GM23338 (cell line): ENCODE results near the gene APBA2. TPM values are rescaled to one million over a fixed set of nuclear protein-coding genes. Genes with fewer than 3 reads are reported as not detected.

ENCODE experiments used
- ATAC-seq: fragments of 200-7000 bp; cut with Tn5 transposase; 3 replicates; pipeline ENCODE4 v1.9.1; 2020
- DNase-seq: peaks from one replicate; pipeline ENCODE4 v3.0.0-alpha.2; 2015; ENCODE audit warnings: low spot score
- H2AFZ ChIP-seq: fragments of 200-600 bp; sonication (generic); 2 replicates; pipeline ENCODE4 v1.8.0; 2016; ENCODE audit warnings: antibody characterized with exemption, mild to moderate bottlenecking, moderate library complexity
- H3F3A ChIP-seq: fragments of 200-600 bp; sonication (generic); replicated peaks from 2 replicates; pipeline ENCODE4 v1.8.0; 2017; ENCODE audit warnings: antibody characterized with exemption, mixed run types, low read depth
- H3K27ac ChIP-seq: fragments of 200-600 bp; sonication (generic); 2 replicates; pipeline ENCODE4 v1.6.1; 2016; ENCODE audit warnings: low read depth
- H3K27me3 ChIP-seq: fragments of 200-600 bp; sonication (generic); 2 replicates; pipeline ENCODE4 v1.8.0; 2016; ENCODE audit warnings: mild to moderate bottlenecking, mixed run types, moderate library complexity; ENCODE audit not compliant: insufficient read depth
- H3K36me3 ChIP-seq: fragments of 200-600 bp; sonication (generic); 2 replicates; pipeline ENCODE4 v1.8.0; 2016; ENCODE audit warnings: mild to moderate bottlenecking; ENCODE audit not compliant: insufficient read depth
- H3K4me1 ChIP-seq: fragments of 200-600 bp; sonication (generic); 2 replicates; pipeline ENCODE4 v1.8.0; 2016; ENCODE audit warnings: mild to moderate bottlenecking, moderate library complexity; ENCODE audit not compliant: insufficient read depth
- H3K4me2 ChIP-seq: fragments of 200-600 bp; sonication (generic); 2 replicates; pipeline ENCODE4 v1.7.1; 2017; ENCODE audit warnings: mixed run types
- H3K4me3 ChIP-seq: fragments of 200-600 bp; sonication (generic); 2 replicates; pipeline ENCODE4 v1.6.1; 2016; ENCODE audit warnings: mixed run types
- H3K79me2 ChIP-seq: fragments of 200-600 bp; sonication (generic); replicated peaks from 2 replicates; pipeline ENCODE4 v1.8.0; 2017; ENCODE audit warnings: mild to moderate bottlenecking; ENCODE audit not compliant: insufficient read depth
- H3K9me2 ChIP-seq: fragments of 200-600 bp; sonication (generic); 2 replicates; pipeline ENCODE4 v1.8.0; 2017; ENCODE audit not compliant: insufficient read depth
- H4K20me1 ChIP-seq: fragments of 200-600 bp; sonication (generic); replicated peaks from 2 replicates; pipeline ENCODE4 v1.8.0; 2017; ENCODE audit warnings: mild to moderate bottlenecking; ENCODE audit not compliant: insufficient read depth
- H3K27ac Mint-ChIP-seq: 2 replicates; pipeline ENCODE4 v1.8.0; 2020; ENCODE audit warnings: inconsistent platforms, mild to moderate bottlenecking, moderate library complexity, mixed read lengths
- H3K27me3 Mint-ChIP-seq: 3 replicates; pipeline ENCODE4 v1.8.0; 2022; ENCODE audit warnings: low read depth, mild to moderate bottlenecking, moderate library complexity, mixed read lengths, inconsistent platforms; ENCODE audit not compliant: insufficient read depth, poor library complexity
- H3K36me3 Mint-ChIP-seq: 3 replicates; pipeline ENCODE4 v1.8.0; 2021; ENCODE audit warnings: low read depth, mild to moderate bottlenecking, inconsistent platforms, moderate library complexity, mixed read lengths
- H3K4me1 Mint-ChIP-seq: 3 replicates; pipeline ENCODE4 v1.8.0; 2020; ENCODE audit warnings: mild to moderate bottlenecking, inconsistent platforms, mixed read lengths
- H3K4me3 Mint-ChIP-seq: 3 replicates; pipeline ENCODE4 v1.8.0; 2021; ENCODE audit warnings: moderate library complexity, mild to moderate bottlenecking, inconsistent platforms, mixed read lengths
- H3K9me3 Mint-ChIP-seq: 3 replicates; pipeline ENCODE4 v1.8.0; 2020; ENCODE audit warnings: moderate library complexity, mild to moderate bottlenecking, inconsistent platforms, mixed read lengths
- CREB1 ChIP-seq: fragments of 250-450 bp; sonication (Bioruptor Pico); IDR thresholded peaks from 2 replicates; pipeline ENCODE4 v1.5.0; 2020; ENCODE audit warnings: low read depth, mild to moderate bottlenecking, moderate library complexity
- CTCF ChIP-seq, 2 experiments: fragments of 200-600 bp in 1 of 2; sonication (generic) in 1 of 2; conservative IDR thresholded peaks; 2 replicates each; pipeline versions ENCODE4 v1.5.1 to v1.6.1; 2016 to 2017; ENCODE audit warnings: antibody characterized with exemption in 2 of 2, low read depth in 2 of 2, mild to moderate bottlenecking in 2 of 2, moderate library complexity in 1 of 2
- ETS1 ChIP-seq: IDR thresholded peaks from 2 replicates; pipeline ENCODE4 v1.6.1; 2016; ENCODE audit warnings: antibody characterized with exemption
- EZH2 ChIP-seq: fragments of 200-600 bp; sonication (generic); IDR thresholded peaks from one replicate; pipeline ENCODE4 v1.8.0; 2017; ENCODE audit warnings: antibody characterized with exemption, mild to moderate bottlenecking, low read depth; ENCODE audit not compliant: unreplicated experiment
- EZH2phosphoT487 ChIP-seq: fragments of 200-600 bp; sonication (generic); IDR thresholded peaks from one replicate; pipeline ENCODE4 v1.8.1; 2018; ENCODE audit warnings: antibody characterized with exemption; ENCODE audit not compliant: unreplicated experiment
- JUNB ChIP-seq: IDR thresholded peaks from one replicate; pipeline ENCODE4 v1.6.1; 2016; ENCODE audit warnings: antibody characterized with exemption; ENCODE audit not compliant: unreplicated experiment
- NANOG ChIP-seq: IDR thresholded peaks from 2 replicates; pipeline ENCODE4 v1.6.1; 2016; ENCODE audit warnings: antibody characterized with exemption, borderline replicate concordance
- POLR2AphosphoS5 ChIP-seq: IDR thresholded peaks from 2 replicates; pipeline ENCODE4 v1.6.1; 2016; ENCODE audit warnings: antibody characterized with exemption, low read depth
- REST ChIP-seq: IDR thresholded peaks from one replicate; pipeline ENCODE4 v1.6.1; 2018; ENCODE audit warnings: antibody characterized with exemption; ENCODE audit not compliant: unreplicated experiment
- STAT1 ChIP-seq: IDR thresholded peaks from one replicate; pipeline ENCODE4 v1.6.1; 2016; ENCODE audit warnings: antibody characterized with exemption; ENCODE audit not compliant: unreplicated experiment
- ZNF114 ChIP-seq: fragments of 250-450 bp; sonication (Bioruptor Pico); IDR thresholded peaks from 2 replicates; pipeline ENCODE4 v1.5.0; 2020; ENCODE audit warnings: mild to moderate bottlenecking, moderate library complexity
- ZNF331 ChIP-seq: fragments of 250-450 bp; sonication (Bioruptor Pico); IDR thresholded peaks from 2 replicates; pipeline ENCODE4 v1.5.0; 2020; ENCODE audit warnings: low read depth, mild to moderate bottlenecking, moderate library complexity
- ZNF462 ChIP-seq: fragments of 250-450 bp; sonication (Bioruptor Pico); IDR thresholded peaks from 2 replicates; pipeline ENCODE4 v1.5.0; 2020; ENCODE audit warnings: mild to moderate bottlenecking, moderate library complexity
- polyA plus RNA-seq: library from polyadenylated mRNA; unstranded; fragments of >200 nt; fragmentation: Nextera tagmentation; extraction: Ambion mirVana; gene quantifications from 2 replicates; pipeline ENCODE4 v1.2.1, GENCODE V29; 2016
- total RNA-seq: library from RNA; depleted of rRNA; stranded (reverse); fragments of >200 nt; shearing (Covaris generic); gene quantifications from 2 replicates; pipeline ENCODE4 v1.2.3, GENCODE V29; 2014

The APBA2 gene
- total and polyA plus RNA-seq, 2 experiments from 2014 or later: 5.9 to 24.7 TPM

- no peaks in the 10 kb centered on the region for H3F3A ChIP-seq
- TF ChIP-seq ZNF331 (no peak), NANOG (no peak), EZH2phosphoT487 (no peak), CREB1 (CRISPR knock-in tag) (no peak), REST (no peak), ZNF114 (no peak), EZH2 (no peak), JUNB (no peak), ETS1 (no peak), ZNF462 (CRISPR knock-in tag) (no peak), POLR2AphosphoS5 (no peak), STAT1 (no peak), CTCF (conservative IDR thresholded peaks at IDR 0.05; ENCODE audit: low read depth in 2 of 2) (no peak)
- H3K27ac Mint-ChIP-seq: no peak overlapping the region
- no peaks in the 10 kb centered on the region for H4K20me1 ChIP-seq
- no peak overlapping the region for H3K4me3 Mint-ChIP-seq
- H3K27me3 ChIP-seq: no peaks in the 10 kb centered on the region
- no peaks in the 10 kb centered on the region for H3K79me2 ChIP-seq
- H3K4me2 ChIP-seq: no peak overlapping the region
- no peaks in the 10 kb centered on the region for H3K36me3 Mint-ChIP-seq
- peaks cover 11% of the 10 kb centered on the region; the same call in 1 of the 2 replicates for H3K4me1 ChIP-seq
- H2AFZ ChIP-seq: no peak overlapping the region
- H3K9me2 ChIP-seq: no peaks in the 10 kb centered on the region
- no peaks in the 10 kb centered on the region for H3K9me3 Mint-ChIP-seq
- no peak overlapping the region for H3K27ac ChIP-seq
- peaks cover 15% of the 10 kb centered on the region for H3K4me1 Mint-ChIP-seq
- DNase-seq: no peak
- peaks cover 2% of the 10 kb centered on the region for H3K27me3 Mint-ChIP-seq
- H3K4me3 ChIP-seq: no peak overlapping the region
- no peak for ATAC-seq
- H3K36me3 ChIP-seq: no peaks in the 10 kb centered on the region
Observed at GRCh38 chr15:29046281-29046810, 160.6 kb downstream of the APBA2 start.
